Upper lobe of left lung (tissue), 6 donors: ENCODE data around the gene SFN. TPM values are rescaled to one million over a fixed set of nuclear protein-coding genes. Genes with fewer than 3 reads are reported as not detected.
"Not testable (repeated sequence)": the region's sequence is repeated elsewhere in the genome, so short reads cannot be mapped to it uniquely, and the experiment has no call there.

ENCODE experiments used
- ATAC-seq, 2 donors: fragments of 200-7000 bp; cut with Tn5 transposase; one replicate each; pipeline ENCODE4 v1.9.1; 2022; ENCODE audit warnings: mild to moderate bottlenecking in 2 of 2, moderate library complexity in 2 of 2; ENCODE audit not compliant: low FRiP score in 2 of 2
- DNase-seq, 2 donors: peaks; one replicate each; pipeline ENCODE4 v3.0.0-alpha.2; 2019 to 2020
- H3K27ac ChIP-seq, 4 donors: fragments of 200-600 bp; sonication (generic); one replicate each; pipeline ENCODE4 v1.5.1; 2016 to 2019
- H3K27me3 ChIP-seq, 4 donors: fragments of 200-600 bp; sonication (generic); one replicate each; pipeline ENCODE4 v1.5.1; 2017 to 2019
- H3K36me3 ChIP-seq, 4 donors: fragments of 200-600 bp; sonication (generic); one replicate each; pipeline ENCODE4 v1.5.1; 2016 to 2019
- H3K4me1 ChIP-seq, 4 donors: fragments of 200-600 bp; sonication (generic); one replicate each; pipeline ENCODE4 v1.5.1; 2018 to 2019
- H3K4me3 ChIP-seq, 4 donors: fragments of 200-600 bp; sonication (generic); one replicate each; pipeline ENCODE4 v1.5.1; 2017 to 2019; ENCODE audit warnings: mild to moderate bottlenecking in 2 of 4, moderate library complexity in 1 of 4
- H3K9me3 ChIP-seq, 4 donors: fragments of 200-600 bp; sonication (generic); one replicate each; pipeline ENCODE4 v1.5.1; 2018 to 2019
- CTCF ChIP-seq, 6 experiments: fragments of 450-650 bp in 4 of 6; fragments of 200-600 bp in 2 of 6; sonication (generic) in 2 of 6; IDR thresholded peaks; one replicate each; pipeline ENCODE4 v1.5.1; 2016 to 2019; ENCODE audit warnings: antibody characterized with exemption in 6 of 6
- EP300 ChIP-seq, 4 donors: sonication (generic); formaldehyde crosslinking; IDR thresholded peaks; one replicate each; pipeline ENCODE4 v1.5.1; 2017; ENCODE audit warnings: antibody characterized with exemption in 4 of 4, control low read depth in 2 of 4
- POLR2A ChIP-seq, 4 donors: fragments of 450-650 bp; IDR thresholded peaks; one replicate each; pipeline ENCODE4 v1.5.1; 2016 to 2017; ENCODE audit warnings: antibody characterized with exemption in 4 of 4, mild to moderate bottlenecking in 2 of 4
- POLR2AphosphoS5 ChIP-seq, 2 donors: sonication (generic); formaldehyde crosslinking; IDR thresholded peaks; one replicate each; pipeline ENCODE4 v1.5.1; 2017; ENCODE audit warnings: antibody characterized with exemption in 2 of 2
- WGBS, 2 donors: methylation state at CpG; one replicate each; pipeline ENCODE4 v1.1.5; 2017 to 2018; 5-methylcytosine and 5-hydroxymethylcytosine counted together
- total RNA-seq, 6 donors: library from RNA; depleted of rRNA in 4 of 6; stranded (reverse); fragments of >200 nt in 4 of 6; gene quantifications; one replicate each; pipeline versions ENCODE4 v1.1.0 to v1.2.1, GENCODE V29; 2016 to 2021
- donor health status: DM: no; HTN: no; CAD: no; lungs with moderate emphysema.
- donor health status: DM: no; HTN: yes; CAD: no; lungs with severe emphysema.

Gene SFN
- total RNA-seq, 6 donors from 2014 or later = 21.0 to 129 (median 70.1) TPM

- Histone ChIP-seq H3K27ac (no peak overlapping the region), H3K4me3 (no peak overlapping the region), H3K9me3 (no peaks in the 10 kb centered on the region), H3K27me3 (no peaks in the 10 kb centered on the region), H3K4me1 (no peaks in the 10 kb centered on the region), H3K36me3 (peaks cover 0 to 88% (median 50%) of the 10 kb centered on the region in 4 donors)
- ATAC-seq (no peak), DNase-seq (no peak)
- WGBS, 2 donors = 91 to 95% methylated on average over 1 of the region's 1 CpG
- no peak for TF ChIP-seq EP300 (IDR thresholded peaks at IDR 0.05)
- TF ChIP-seq CTCF (IDR thresholded peaks at IDR 0.05) = no peak
- TF ChIP-seq POLR2A (IDR thresholded peaks at IDR 0.05) = no peak
- TF ChIP-seq POLR2AphosphoS5 (IDR thresholded peaks at IDR 0.05) = no peak
Measured at GRCh38 chr1:26839339-26839722, 23.6 kb upstream of the SFN start.

- DNase-seq = no peak
- no peak overlapping the region for H3K4me3 ChIP-seq
- H3K9me3 ChIP-seq = no peaks in the 10 kb centered on the region
- TF ChIP-seq POLR2AphosphoS5 (IDR thresholded peaks at IDR 0.05) = no peak
- no peak for TF ChIP-seq EP300 (IDR thresholded peaks at IDR 0.05)
- TF ChIP-seq CTCF (IDR thresholded peaks at IDR 0.05) = no peak
- TF ChIP-seq POLR2A (IDR thresholded peaks at IDR 0.05) = no peak
- peaks cover 0 to 84% (median 47%) of the 10 kb centered on the region in 4 donors for H3K36me3 ChIP-seq
- ATAC-seq = peak in 1 of 2 donors; percentile 34
- 67 to 76% methylated on average over 2 to 6 of the region's 6 CpGs for WGBS, 2 donors
- peaks cover 0 to 3% (median 0%) of the 10 kb centered on the region in 4 donors for H3K4me1 ChIP-seq
- no peaks in the 10 kb centered on the region for H3K27me3 ChIP-seq
- no peak overlapping the region for H3K27ac ChIP-seq
Measured at GRCh38 chr1:26839779-26840178, 23.2 kb upstream of the SFN start.

GRCh38 chr1:26844424-26845196, 18.3 kb upstream of the SFN start:
- no peak for ATAC-seq
- H3K36me3 ChIP-seq = peaks cover 2 to 75% (median 41%) of the 10 kb centered on the region in 4 donors

GRCh38 chr1:26847826-26848225, 15.1 kb upstream of the SFN start:
- Histone ChIP-seq H3K27ac (peak overlapping the region in 1 of 4 donors; percentile 10), H3K36me3 (peaks cover 14 to 80% (median 55%) of the 10 kb centered on the region in 4 donors)
- ATAC-seq, H3K9me3 ChIP-seq, H3K4me3 ChIP-seq, H3K27me3 ChIP-seq, H3K4me1 ChIP-seq, DNase-seq: not testable (repeated sequence)
- 94 to 99% methylated on average over 6 of the region's 6 CpGs for WGBS, 2 donors

More at GRCh38 chr1:26844424-26845196, 18.3 kb upstream of the SFN start:
- Histone ChIP-seq H3K4me3 (no peak overlapping the region), H3K9me3 (no peaks in the 10 kb centered on the region), H3K4me1 (peaks cover 0 to 9% (median 0%) of the 10 kb centered on the region in 4 donors), H3K27ac (no peak overlapping the region), H3K27me3 (no peaks in the 10 kb centered on the region)
- WGBS, 2 donors = 72 to 75% methylated on average over 13 of the region's 13 CpGs
- no peak for TF ChIP-seq POLR2A (IDR thresholded peaks at IDR 0.05)
- TF ChIP-seq EP300 (IDR thresholded peaks at IDR 0.05) = no peak
- no peak for TF ChIP-seq CTCF (IDR thresholded peaks at IDR 0.05)
- no peak for TF ChIP-seq POLR2AphosphoS5 (IDR thresholded peaks at IDR 0.05)
- DNase-seq = peak in 1 of 2 donors; percentile 64

GRCh38 chr1:26848499-26848898, 14.4 kb upstream of the SFN start:
- no peak for TF ChIP-seq CTCF (IDR thresholded peaks at IDR 0.05)
- TF ChIP-seq POLR2A (IDR thresholded peaks at IDR 0.05) = no peak
- TF ChIP-seq EP300 (IDR thresholded peaks at IDR 0.05) = no peak
- no peak for TF ChIP-seq POLR2AphosphoS5 (IDR thresholded peaks at IDR 0.05)
- DNase-seq (no peak), ATAC-seq (no peak)
- Histone ChIP-seq H3K36me3 (peaks cover 14 to 78% (median 57%) of the 10 kb centered on the region in 4 donors), H3K27ac (peak overlapping the region in 2 of 4 donors; percentile 38 to 67), H3K4me3 (no peak overlapping the region), H3K4me1 (peaks cover 0 to 9% (median 0%) of the 10 kb centered on the region in 4 donors), H3K27me3 (no peaks in the 10 kb centered on the region), H3K9me3 (no peaks in the 10 kb centered on the region)
- WGBS, 2 donors = 96 to 97% methylated on average over 7 to 10 of the region's 10 CpGs
